ENCODE data around the gene C11orf16. TPM values are rescaled to one million over a fixed set of nuclear protein-coding genes. Genes with fewer than 3 reads are reported as not detected.
"Not testable (repeated sequence)": the region's sequence is repeated elsewhere in the genome, so short reads cannot be mapped to it uniquely, and the experiment has no call there.

The C11orf16 gene
- total RNA-seq, 1 donor from 2014 or later: not detected

- DNase-seq (ENCODE audit: low read depth): no peak
Measured at GRCh38 chr11:8886322-8886721, 46.4 kb downstream of the C11orf16 start.

- not testable (repeated sequence) for DNase-seq (ENCODE audit: low read depth)
Measured at GRCh38 chr11:8881585-8881984, 51.2 kb downstream of the C11orf16 start.

- DNase-seq (ENCODE audit: low read depth): no peak
Measured at GRCh38 chr11:8878771-8879170, 54.0 kb downstream of the C11orf16 start.

GRCh38 chr11:8873741-8874405 is 58.9 kb downstream of the C11orf16 start:
- no peak for DNase-seq (ENCODE audit: low read depth)

- no peak for DNase-seq (ENCODE audit: low read depth)
Measured at GRCh38 chr11:8871962-8872361, 60.8 kb downstream of the C11orf16 start.

- peak; percentile 58 for DNase-seq (ENCODE audit: low read depth)
Measured at GRCh38 chr11:8871171-8871775, 61.5 kb downstream of the C11orf16 start.

GRCh38 chr11:8870411-8871170 is 62.2 kb downstream of the C11orf16 start:
- peak; percentile 61 for DNase-seq (ENCODE audit: low read depth)

Other genes starting within 250 kb of the C11orf16 start
- 40.7 and 56.3 TPM in 2 replicates for gene AKIP1, start 21.8 kb downstream of the C11orf16 start, total RNA-seq
- not detected in 2 replicates for gene ASCL3, start 10.1 kb upstream of the C11orf16 start, total RNA-seq
- gene TMEM9B, start 31.5 kb upstream of the C11orf16 start, total RNA-seq: 38.7 and 52.4 TPM in 2 replicates
- gene NRIP3, start 71.1 kb upstream of the C11orf16 start, total RNA-seq: 2.7 and 16.8 TPM in 2 replicates
- gene SCUBE2, start 158.7 kb upstream of the C11orf16 start, total RNA-seq: 0.87 and 1.4 TPM in 2 replicates